IPS-20b (cell line): ENCODE measurements around the gene OIT3.
"Not testable (repeated sequence)": the region's sequence is repeated elsewhere in the genome, so short reads cannot be mapped to it uniquely, and the experiment has no call there.

ENCODE experiments used
- H3K27ac ChIP-seq: one replicate; pipeline ENCODE4 v1.5.1; 2013; ENCODE audit warnings: low read length
- H3K27me3 ChIP-seq: 2 replicates; pipeline ENCODE4 v1.6.1; 2013; ENCODE audit warnings: mild to moderate bottlenecking, low read length, inconsistent platforms; ENCODE audit not compliant: insufficient read depth
- H3K36me3 ChIP-seq: 2 replicates; pipeline ENCODE4 v1.6.1; 2013; ENCODE audit warnings: low read depth, mild to moderate bottlenecking, inconsistent platforms, low read length, moderate library complexity; ENCODE audit not compliant: insufficient read depth
- H3K4me1 ChIP-seq: 2 replicates; pipeline ENCODE4 v1.6.1; 2013; ENCODE audit warnings: mild to moderate bottlenecking, control low read depth, inconsistent platforms, low read length, moderate library complexity; ENCODE audit not compliant: insufficient read depth
- H3K4me3 ChIP-seq: 2 replicates; pipeline ENCODE4 v1.5.1; 2013; ENCODE audit warnings: mild to moderate bottlenecking, low read length, inconsistent platforms
- H3K9ac ChIP-seq: 2 replicates; pipeline ENCODE4 v1.6.1; 2013; ENCODE audit warnings: low read depth, mild to moderate bottlenecking, inconsistent platforms, low read length, moderate library complexity
- H3K9me3 ChIP-seq: 2 replicates; pipeline ENCODE4 v1.6.1; 2013; ENCODE audit warnings: mild to moderate bottlenecking, low read depth, low read length, inconsistent platforms; ENCODE audit not compliant: insufficient read depth

OIT3 gene

GRCh38 chr10:72904806-72905205 lies 11.3 kb downstream of the OIT3 start:
- Histone ChIP-seq H3K4me1 (no peaks in the 10 kb centered on the region), H3K36me3 (no peaks in the 10 kb centered on the region), H3K9me3 (peaks cover 4% of the 10 kb centered on the region), H3K4me3 (no peak overlapping the region), H3K27ac (no peak overlapping the region), H3K27me3 (no peaks in the 10 kb centered on the region), H3K9ac (no peak overlapping the region)

GRCh38 chr10:72906446-72906845 lies 12.9 kb downstream of the OIT3 start:
- Histone ChIP-seq H3K4me1 (no peaks in the 10 kb centered on the region), H3K4me3 (no peak overlapping the region), H3K27ac (no peak overlapping the region), H3K9ac (no peak overlapping the region), H3K9me3 (peaks cover 4% of the 10 kb centered on the region), H3K36me3 (no peaks in the 10 kb centered on the region), H3K27me3 (no peaks in the 10 kb centered on the region)

- Histone ChIP-seq H3K9ac (no peak overlapping the region), H3K27ac (no peak overlapping the region), H3K4me3 (no peak overlapping the region), H3K27me3 (no peaks in the 10 kb centered on the region), H3K4me1 (peaks cover 3% of the 10 kb centered on the region; the same call in 1 of the 2 replicates), H3K9me3 (no peaks in the 10 kb centered on the region), H3K36me3 (no peaks in the 10 kb centered on the region)
Observed at GRCh38 chr10:72910705-72911104, 17.2 kb downstream of the OIT3 start.

GRCh38 chr10:72911758-72912157 lies 18.2 kb downstream of the OIT3 start:
- Histone ChIP-seq H3K36me3 (no peaks in the 10 kb centered on the region), H3K9me3 (no peaks in the 10 kb centered on the region), H3K4me1 (peaks cover 3% of the 10 kb centered on the region; the same call in 1 of the 2 replicates), H3K4me3 (no peak overlapping the region), H3K27ac (no peak overlapping the region), H3K9ac (no peak overlapping the region), H3K27me3 (no peaks in the 10 kb centered on the region)

- Histone ChIP-seq H3K9me3 (no peaks in the 10 kb centered on the region), H3K36me3 (no peaks in the 10 kb centered on the region), H3K4me1 (peaks cover 3% of the 10 kb centered on the region; the same call in 1 of the 2 replicates), H3K4me3 (no peak overlapping the region), H3K27ac (no peak overlapping the region), H3K27me3 (no peaks in the 10 kb centered on the region), H3K9ac (no peak overlapping the region)
Observed at GRCh38 chr10:72912736-72913135, 19.2 kb downstream of the OIT3 start.

GRCh38 chr10:72913287-72913686 lies 19.7 kb downstream of the OIT3 start:
- Histone ChIP-seq H3K4me3 (no peak overlapping the region), H3K9ac (no peak overlapping the region), H3K36me3 (no peaks in the 10 kb centered on the region), H3K27ac (no peak overlapping the region), H3K27me3 (no peaks in the 10 kb centered on the region), H3K4me1 (peaks cover 3% of the 10 kb centered on the region; the same call in 1 of the 2 replicates), H3K9me3 (no peaks in the 10 kb centered on the region)

GRCh38 chr10:72917201-72917600 lies 23.7 kb downstream of the OIT3 start:
- H3K36me3 ChIP-seq, H3K27me3 ChIP-seq, H3K4me3 ChIP-seq, H3K9ac ChIP-seq, H3K4me1 ChIP-seq, H3K27ac ChIP-seq, H3K9me3 ChIP-seq: not testable (repeated sequence)

- H3K4me1 ChIP-seq, H3K9me3 ChIP-seq, H3K27me3 ChIP-seq, H3K27ac ChIP-seq, H3K4me3 ChIP-seq, H3K36me3 ChIP-seq, H3K9ac ChIP-seq: not testable (repeated sequence)
Observed at GRCh38 chr10:72917803-72918332, 24.3 kb downstream of the OIT3 start.

GRCh38 chr10:72918352-72918751 lies 24.8 kb downstream of the OIT3 start:
- H3K27ac ChIP-seq, result no peak overlapping the region
- no peak overlapping the region for H3K9ac ChIP-seq
- no peaks in the 10 kb centered on the region for H3K4me1 ChIP-seq
- no peaks in the 10 kb centered on the region for H3K36me3 ChIP-seq
- no peaks in the 10 kb centered on the region for H3K27me3 ChIP-seq
- no peak overlapping the region for H3K4me3 ChIP-seq
- H3K9me3 ChIP-seq, result no peaks in the 10 kb centered on the region; the same call in 1 of the 2 replicates

- not testable (repeated sequence) for H3K9me3 ChIP-seq, H3K27ac ChIP-seq, H3K4me3 ChIP-seq, H3K4me1 ChIP-seq, H3K9ac ChIP-seq, H3K36me3 ChIP-seq, H3K27me3 ChIP-seq
Observed at GRCh38 chr10:72921147-72921683, 27.7 kb downstream of the OIT3 start.

- H3K4me1 ChIP-seq, result no peaks in the 10 kb centered on the region
- no peaks in the 10 kb centered on the region for H3K27me3 ChIP-seq
Observed at GRCh38 chr10:72924351-72924750, 30.8 kb downstream of the OIT3 start.

GRCh38 chr10:72925951-72926465 lies 32.5 kb downstream of the OIT3 start:
- Histone ChIP-seq H3K4me3 (no peak overlapping the region), H3K27ac (no peak overlapping the region), H3K9me3 (no peaks in the 10 kb centered on the region; the same call in 1 of the 2 replicates), H3K36me3 (no peaks in the 10 kb centered on the region), H3K9ac (no peak overlapping the region), H3K27me3 (no peaks in the 10 kb centered on the region), H3K4me1 (no peaks in the 10 kb centered on the region)

More at GRCh38 chr10:72924351-72924750, 30.8 kb downstream of the OIT3 start:
- Histone ChIP-seq H3K9ac (no peak overlapping the region), H3K9me3 (no peaks in the 10 kb centered on the region; the same call in 1 of the 2 replicates), H3K4me3 (no peak overlapping the region), H3K36me3 (no peaks in the 10 kb centered on the region), H3K27ac (no peak overlapping the region)
